GM23338 (cell line): ENCODE measurements around the gene TFEB.

Source experiments
- EZH2 ChIP-seq: fragments of 200-600 bp; sonication (generic); IDR thresholded peaks from one replicate; pipeline ENCODE4 v1.8.0; 2017; ENCODE audit warnings: antibody characterized with exemption, mild to moderate bottlenecking, low read depth; ENCODE audit not compliant: unreplicated experiment
- JUNB ChIP-seq: IDR thresholded peaks from one replicate; pipeline ENCODE4 v1.6.1; 2016; ENCODE audit warnings: antibody characterized with exemption; ENCODE audit not compliant: unreplicated experiment
- NANOG ChIP-seq: IDR thresholded peaks from 2 replicates; pipeline ENCODE4 v1.6.1; 2016; ENCODE audit warnings: antibody characterized with exemption, borderline replicate concordance
- POLR2AphosphoS5 ChIP-seq: IDR thresholded peaks from 2 replicates; pipeline ENCODE4 v1.6.1; 2016; ENCODE audit warnings: antibody characterized with exemption, low read depth
- TF ChIP-seq, protein P1 (sequence below): IDR thresholded peaks from one replicate; pipeline ENCODE4 v1.6.1; 2018; ENCODE audit warnings: antibody characterized with exemption; ENCODE audit not compliant: unreplicated experiment
- TF ChIP-seq, protein P2 (sequence below), 2 experiments: fragments of 200-600 bp in 1 of 2; sonication (generic) in 1 of 2; conservative IDR thresholded peaks; 2 replicates each; pipeline versions ENCODE4 v1.5.1 to v1.6.1; 2016 to 2017; ENCODE audit warnings: antibody characterized with exemption in 2 of 2, low read depth in 2 of 2, mild to moderate bottlenecking in 2 of 2, moderate library complexity in 1 of 2
- TF ChIP-seq, protein P3 (sequence below): IDR thresholded peaks from 2 replicates; pipeline ENCODE4 v1.6.1; 2016; ENCODE audit warnings: antibody characterized with exemption

DNA sequence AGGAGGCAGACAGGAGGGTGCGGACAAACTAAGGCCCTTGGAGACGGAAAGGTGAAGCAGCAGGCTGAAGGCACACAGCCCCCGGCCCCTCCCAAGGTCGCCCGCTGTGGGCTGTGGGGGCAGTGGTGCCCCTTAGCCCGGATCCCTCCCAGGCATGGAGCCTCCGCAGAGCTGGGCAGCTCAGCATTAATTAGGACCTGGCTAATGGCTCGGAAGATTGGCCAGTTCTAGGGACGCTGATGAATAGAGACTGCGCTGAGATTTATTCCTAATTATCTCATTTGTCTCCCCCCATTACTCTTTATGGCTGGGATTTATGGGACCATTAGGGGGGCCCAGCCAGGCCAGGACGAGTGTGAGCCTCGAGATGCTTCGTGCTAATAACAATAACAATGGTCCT is 76.8 kb downstream of the TFEB start:
- TF ChIP-seq, protein P1, sequence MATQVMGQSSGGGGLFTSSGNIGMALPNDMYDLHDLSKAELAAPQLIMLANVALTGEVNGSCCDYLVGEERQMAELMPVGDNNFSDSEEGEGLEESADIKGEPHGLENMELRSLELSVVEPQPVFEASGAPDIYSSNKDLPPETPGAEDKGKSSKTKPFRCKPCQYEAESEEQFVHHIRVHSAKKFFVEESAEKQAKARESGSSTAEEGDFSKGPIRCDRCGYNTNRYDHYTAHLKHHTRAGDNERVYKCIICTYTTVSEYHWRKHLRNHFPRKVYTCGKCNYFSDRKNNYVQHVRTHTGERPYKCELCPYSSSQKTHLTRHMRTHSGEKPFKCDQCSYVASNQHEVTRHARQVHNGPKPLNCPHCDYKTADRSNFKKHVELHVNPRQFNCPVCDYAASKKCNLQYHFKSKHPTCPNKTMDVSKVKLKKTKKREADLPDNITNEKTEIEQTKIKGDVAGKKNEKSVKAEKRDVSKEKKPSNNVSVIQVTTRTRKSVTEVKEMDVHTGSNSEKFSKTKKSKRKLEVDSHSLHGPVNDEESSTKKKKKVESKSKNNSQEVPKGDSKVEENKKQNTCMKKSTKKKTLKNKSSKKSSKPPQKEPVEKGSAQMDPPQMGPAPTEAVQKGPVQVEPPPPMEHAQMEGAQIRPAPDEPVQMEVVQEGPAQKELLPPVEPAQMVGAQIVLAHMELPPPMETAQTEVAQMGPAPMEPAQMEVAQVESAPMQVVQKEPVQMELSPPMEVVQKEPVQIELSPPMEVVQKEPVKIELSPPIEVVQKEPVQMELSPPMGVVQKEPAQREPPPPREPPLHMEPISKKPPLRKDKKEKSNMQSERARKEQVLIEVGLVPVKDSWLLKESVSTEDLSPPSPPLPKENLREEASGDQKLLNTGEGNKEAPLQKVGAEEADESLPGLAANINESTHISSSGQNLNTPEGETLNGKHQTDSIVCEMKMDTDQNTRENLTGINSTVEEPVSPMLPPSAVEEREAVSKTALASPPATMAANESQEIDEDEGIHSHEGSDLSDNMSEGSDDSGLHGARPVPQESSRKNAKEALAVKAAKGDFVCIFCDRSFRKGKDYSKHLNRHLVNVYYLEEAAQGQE = no peak
- TF ChIP-seq EZH2 (no peak), JUNB (no peak), NANOG (no peak), POLR2AphosphoS5 (no peak)
- TF ChIP-seq, protein P2, sequence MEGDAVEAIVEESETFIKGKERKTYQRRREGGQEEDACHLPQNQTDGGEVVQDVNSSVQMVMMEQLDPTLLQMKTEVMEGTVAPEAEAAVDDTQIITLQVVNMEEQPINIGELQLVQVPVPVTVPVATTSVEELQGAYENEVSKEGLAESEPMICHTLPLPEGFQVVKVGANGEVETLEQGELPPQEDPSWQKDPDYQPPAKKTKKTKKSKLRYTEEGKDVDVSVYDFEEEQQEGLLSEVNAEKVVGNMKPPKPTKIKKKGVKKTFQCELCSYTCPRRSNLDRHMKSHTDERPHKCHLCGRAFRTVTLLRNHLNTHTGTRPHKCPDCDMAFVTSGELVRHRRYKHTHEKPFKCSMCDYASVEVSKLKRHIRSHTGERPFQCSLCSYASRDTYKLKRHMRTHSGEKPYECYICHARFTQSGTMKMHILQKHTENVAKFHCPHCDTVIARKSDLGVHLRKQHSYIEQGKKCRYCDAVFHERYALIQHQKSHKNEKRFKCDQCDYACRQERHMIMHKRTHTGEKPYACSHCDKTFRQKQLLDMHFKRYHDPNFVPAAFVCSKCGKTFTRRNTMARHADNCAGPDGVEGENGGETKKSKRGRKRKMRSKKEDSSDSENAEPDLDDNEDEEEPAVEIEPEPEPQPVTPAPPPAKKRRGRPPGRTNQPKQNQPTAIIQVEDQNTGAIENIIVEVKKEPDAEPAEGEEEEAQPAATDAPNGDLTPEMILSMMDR (conservative IDR thresholded peaks at IDR 0.05; ENCODE audit: low read depth in 2 of 2) = no peak
- TF ChIP-seq, protein P3, sequence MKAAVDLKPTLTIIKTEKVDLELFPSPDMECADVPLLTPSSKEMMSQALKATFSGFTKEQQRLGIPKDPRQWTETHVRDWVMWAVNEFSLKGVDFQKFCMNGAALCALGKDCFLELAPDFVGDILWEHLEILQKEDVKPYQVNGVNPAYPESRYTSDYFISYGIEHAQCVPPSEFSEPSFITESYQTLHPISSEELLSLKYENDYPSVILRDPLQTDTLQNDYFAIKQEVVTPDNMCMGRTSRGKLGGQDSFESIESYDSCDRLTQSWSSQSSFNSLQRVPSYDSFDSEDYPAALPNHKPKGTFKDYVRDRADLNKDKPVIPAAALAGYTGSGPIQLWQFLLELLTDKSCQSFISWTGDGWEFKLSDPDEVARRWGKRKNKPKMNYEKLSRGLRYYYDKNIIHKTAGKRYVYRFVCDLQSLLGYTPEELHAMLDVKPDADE = no peak
